Measurements from ENCODE around the gene ITCH. TPM values are rescaled to one million over a fixed set of nuclear protein-coding genes. Genes with fewer than 3 reads are reported as not detected.

Gene ITCH
- total and polyA plus RNA-seq, 9 of the 15 experiments (the other 6 are each of a cell fraction or from before 2014, with no cell fraction given), result 7.5 to 53.0 (median 22.9) TPM

- Histone ChIP-seq H3K79me2 (ENCODE audit: control insufficient read depth, insufficient read depth, low read length) (peaks cover 49% of the 10 kb centered on the region), H3K27ac (ENCODE audit: extremely low read depth, low read depth, low read length) (no peak overlapping the region), H3K9ac (ENCODE audit: insufficient read depth in 1 of 2, low read depth in 2 of 2, low read length in 2 of 2) (no peak overlapping the region), H3K4me2 (ENCODE audit: insufficient read depth, low read length) (no peak overlapping the region), H3K27me3 (ENCODE audit: control insufficient read depth in 2 of 2, insufficient read depth in 2 of 2, low read length in 2 of 2) (no peaks in the 10 kb centered on the region), H3K9me1 (ENCODE audit: control insufficient read depth, insufficient read depth, low read length) (no peaks in the 10 kb centered on the region), H3K9me3 (replicated peaks; ENCODE audit: control insufficient read depth, insufficient read depth, low read depth, low read length) (no peaks in the 10 kb centered on the region), H4K20me1 (replicated peaks; ENCODE audit: control insufficient read depth, insufficient read depth, low read length) (no peaks in the 10 kb centered on the region), H3K4me1 (replicated peaks in 1 of 2; ENCODE audit: control insufficient read depth in 2 of 2, insufficient read depth in 2 of 2, low read length in 2 of 2) (no peaks in the 10 kb centered on the region), H2AFZ (ENCODE audit: low read depth, low read length) (no peak overlapping the region), H3K4me3 (no peak overlapping the region), H3K36me3 (ENCODE audit: control insufficient read depth, insufficient read depth, low read length) (peaks cover 36% of the 10 kb centered on the region; the same call in 2 of the 3 replicates)
- no peak for FAIRE-seq
- ChIA-PET POLR2A (interaction anchor here (0.6 to 1.2 kb wide), 3 partner anchors 9 to 393 kb away, joined by 3 read pairs; no protein-coding TSS in a partner anchor), CTCF (ENCODE audit: low intra/inter-chr PET ratio) (no interaction called here)
- in situ Hi-C loops (cut with MboI), result no loop called here
- no TSS peak for BruUV-seq (replicated peaks)
- no peak for DNase-seq (ENCODE audit: extremely low read depth in 1 of 4, low spot score in 3 of 4)
- ATAC-seq, result no peak
- intact Hi-C loops (cut with micrococcal nuclease), result no loop called here
- TF ChIP-seq TEAD1 (CRISPR knock-in tag; IDR thresholded peaks at IDR 0.05), result no peak
- TF ChIP-seq, protein P1, sequence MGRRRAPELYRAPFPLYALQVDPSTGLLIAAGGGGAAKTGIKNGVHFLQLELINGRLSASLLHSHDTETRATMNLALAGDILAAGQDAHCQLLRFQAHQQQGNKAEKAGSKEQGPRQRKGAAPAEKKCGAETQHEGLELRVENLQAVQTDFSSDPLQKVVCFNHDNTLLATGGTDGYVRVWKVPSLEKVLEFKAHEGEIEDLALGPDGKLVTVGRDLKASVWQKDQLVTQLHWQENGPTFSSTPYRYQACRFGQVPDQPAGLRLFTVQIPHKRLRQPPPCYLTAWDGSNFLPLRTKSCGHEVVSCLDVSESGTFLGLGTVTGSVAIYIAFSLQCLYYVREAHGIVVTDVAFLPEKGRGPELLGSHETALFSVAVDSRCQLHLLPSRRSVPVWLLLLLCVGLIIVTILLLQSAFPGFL (CRISPR knock-in tag; IDR thresholded peaks at IDR 0.05), result no peak
- TF ChIP-seq PRMT5 (CRISPR knock-in tag; IDR thresholded peaks at IDR 0.05), result no peak
- no peak for TF ChIP-seq FOXA1 (IDR thresholded peaks at IDR 0.05; ENCODE audit: borderline replicate concordance)
- TF ChIP-seq ZEB2 (IDR thresholded peaks at IDR 0.05), result no peak
- TF ChIP-seq BRD9 (IDR thresholded peaks at IDR 0.05; ENCODE audit: low read depth, partially characterized antibody), result no peak
- WGBS (ENCODE audit: insufficient coverage, low coverage, missing lambda C conversion rate), result 89% methylated on average over 8 of the region's 8 CpGs
Measured at GRCh38 chr20:34401741-34402455, 38.8 kb downstream of the ITCH start.
